HepG2 (cell line): ENCODE measurements around the gene DDTL. TPM values are rescaled to one million over a fixed set of nuclear protein-coding genes. Genes with fewer than 3 reads are reported as not detected.
"Not testable (repeated sequence)": the region's sequence is repeated elsewhere in the genome, so short reads cannot be mapped to it uniquely, and the experiment has no call there.

Source experiments
- ATAC-seq: fragments of 200-7000 bp; cut with Tn5 transposase; 3 replicates; pipeline ENCODE4 v1.9.1; 2020; ENCODE audit warnings: mild to moderate bottlenecking, moderate library complexity
- BruUV-seq: library from RNA; stranded (reverse); fragments of 400-500 nt; replicated peaks from 2 replicates; lab custom pipeline; 2021; lab: Mats Ljungman, UMichigan
- CTCF ChIA-PET: fragments of 300-600 bp; formaldehyde crosslinking; extraction: SDS; loops from one replicate; lab custom pipeline; 2021; ENCODE audit warnings: low total read pairs, inconsistent platforms, low intra/inter-chr PET ratio; lab: Yijun Ruan, JAX
- POLR2A ChIA-PET: fragments of 350-600 bp; sonication (Branson Sonifier 250); formaldehyde crosslinking; loops from one replicate; lab custom pipeline; 2020; ENCODE audit warnings: antibody characterized with exemption, inconsistent platforms; lab: Yijun Ruan, JAX
- DNase-seq: peaks from one replicate; pipeline ENCODE4 v3.0.0-alpha.2; 2015; ENCODE audit warnings: low spot score
- FAIRE-seq: peaks from 3 replicates; lab custom pipeline; 2011; peaks lifted over from hg19 to GRCh38; lab: Jason Lieb, UNC
- H2AFZ ChIP-seq: one replicate; pipeline ENCODE4 v1.6.1; 2011; ENCODE audit warnings: low read length, inconsistent platforms
- H3K27ac ChIP-seq: fragments of 300-600 bp; 3 replicates; pipeline ENCODE4 v1.8.0; 2011; ENCODE audit warnings: mixed run types, mild to moderate bottlenecking, mixed read lengths, low read length, inconsistent platforms; ENCODE audit not compliant: insufficient read depth; ENCODE audit errors: extremely low read length
- H3K27me3 ChIP-seq, 2 experiments: fragments of 200-600 bp in 1 of 2; 2 replicates in 1 of 2; 3 replicates in 1 of 2; pipeline versions ENCODE4 v1.6.0 to v1.8.0; 2011; ENCODE audit warnings: low read length in 2 of 2, mild to moderate bottlenecking in 2 of 2, moderate library complexity in 2 of 2, inconsistent platforms in 1 of 2; ENCODE audit not compliant: insufficient read depth in 2 of 2, control insufficient read depth in 1 of 2
- H3K36me3 ChIP-seq, 2 experiments: fragments of 200-600 bp in 1 of 2; replicated peaks in 1 of 2; 2 replicates in 1 of 2; 3 replicates in 1 of 2; pipeline versions ENCODE4 v1.5.1 to v1.8.0; 2011; ENCODE audit warnings: low read length in 2 of 2, inconsistent platforms in 1 of 2; ENCODE audit not compliant: insufficient read depth in 2 of 2, control insufficient read depth in 1 of 2
- H3K4me1 ChIP-seq: 2 replicates; pipeline ENCODE4 v1.5.1; 2012; ENCODE audit warnings: low read length, inconsistent platforms; ENCODE audit not compliant: insufficient read depth
- H3K4me2 ChIP-seq: 2 replicates; pipeline ENCODE4 v1.6.0; 2011; ENCODE audit warnings: low read depth, low read length, inconsistent platforms
- H3K4me3 ChIP-seq, 3 experiments: fragments of 200-600 bp in 1 of 3; sonication (generic), shearing (Covaris generic) in 1 of 3; replicated peaks in 1 of 3; 2 replicates each; pipeline ENCODE4 v1.5.1; 2011 to 2016; ENCODE audit warnings: low read length in 3 of 3, inconsistent platforms in 2 of 3, low read depth in 2 of 3, mild to moderate bottlenecking in 2 of 3, control low read depth in 1 of 3, mixed read lengths in 1 of 3; ENCODE audit not compliant: insufficient read depth in 1 of 3
- H3K79me2 ChIP-seq: one replicate; pipeline ENCODE4 v1.6.1; 2011; ENCODE audit warnings: low read length, inconsistent platforms; ENCODE audit not compliant: insufficient read depth
- H3K9ac ChIP-seq: 2 replicates; pipeline ENCODE4 v1.6.0; 2011; ENCODE audit warnings: mild to moderate bottlenecking, low read depth, low read length, inconsistent platforms; ENCODE audit not compliant: insufficient read depth
- H3K9me3 ChIP-seq: 2 replicates; pipeline ENCODE4 v1.5.1; 2012; ENCODE audit warnings: mild to moderate bottlenecking, low read length
- H4K20me1 ChIP-seq: 2 replicates; pipeline ENCODE4 v1.6.0; 2011; ENCODE audit warnings: inconsistent platforms, mild to moderate bottlenecking, low read length, moderate library complexity; ENCODE audit not compliant: insufficient read depth
- CBFB ChIP-seq: sonication (generic); formaldehyde crosslinking; IDR thresholded peaks from 2 replicates; pipeline ENCODE4 v1.4.0; 2020; ENCODE audit warnings: missing genetic modification reagents
- E2F1 ChIP-seq: sonication (generic); formaldehyde crosslinking; IDR thresholded peaks from 2 replicates; pipeline ENCODE4 v1.5.0; 2020; ENCODE audit warnings: missing genetic modification reagents
- PHF21A ChIP-seq: sonication (generic); formaldehyde crosslinking; IDR thresholded peaks from 2 replicates; pipeline ENCODE4 v1.5.0; 2020; ENCODE audit warnings: mild to moderate bottlenecking, missing genetic modification reagents
- ZGPAT ChIP-seq: IDR thresholded peaks from 2 replicates; pipeline ENCODE4 v1.6.1; 2016; ENCODE audit warnings: mild to moderate bottlenecking
- ZNF788 ChIP-seq: sonication (generic); formaldehyde crosslinking; IDR thresholded peaks from 2 replicates; pipeline ENCODE4 v1.5.0; 2020; ENCODE audit warnings: mild to moderate bottlenecking, missing genetic modification reagents, borderline replicate concordance
- WGBS: methylation state at CpG from one replicate; pipeline ENCODE4 v1.1.6; 2017; ENCODE audit warnings: low lambda C conversion rate; 5-methylcytosine and 5-hydroxymethylcytosine counted together
- in situ Hi-C: cut with HindIII; loops from 2 replicates; pipeline ENCODE4 v1.10.0; 2017; ENCODE audit warnings: low pct_unique_long_range_greater_than_20kb; ENCODE audit not compliant: extremely low pct_ligation_motif_present
- intact Hi-C: fragments of 100-400 bp; cut with micrococcal nuclease; formaldehyde crosslinking; loops from one replicate; pipeline ENCODE4 v1.10.0; 2022; ENCODE audit not compliant: unreplicated experiment
- polyA plus RNA-seq, 8 experiments: library from polyadenylated mRNA; depleted of rRNA in 3 of 8; stranded (reverse) in 7 of 8; unstranded in 1 of 8; fragments of >200 nt; fragmentation: Illumina TruSeq in 4 of 8; extraction: Trizol in 4 of 8; gene quantifications; 2 replicates each; pipeline versions ENCODE4 v1.2.1 to v1.2.3, GENCODE V29; 2011 to 2016; ENCODE audit warnings: low read depth in 4 of 8, missing spikeins in 1 of 8, mixed read lengths in 1 of 8; ENCODE audit not compliant: insufficient read depth in 1 of 8
- total RNA-seq, 5 experiments: library from RNA; depleted of rRNA; stranded (reverse); fragments of >200 nt; fragmentation: Illumina TruSeq; extraction: Trizol; gene quantifications; 2 replicates each; pipeline ENCODE4 v1.2.3, GENCODE V29; 2016; ENCODE audit warnings: low read depth in 1 of 5

The DDTL gene
- total and polyA plus RNA-seq, 2 of the 13 experiments (the other 11 are each of a cell fraction or from before 2014, with no cell fraction given) = 0.31 TPM; not detected in 1

GRCh38 chr22:23939017-23939357 is 27.7 kb upstream of the DDTL start:
- intact Hi-C loops (no loop called here), in situ Hi-C loops (loop anchor here (5.0 kb wide), 1 partner anchor 68 kb away; the partner anchor contains the start of gene GSTT4)
- Histone ChIP-seq H3K9ac (no peak overlapping the region), H3K4me1 (peaks cover 18% of the 10 kb centered on the region), H3K4me3 (no peak overlapping the region), H3K4me2 (peak overlapping the region; percentile 44; the same call in 1 of the 2 replicates), H4K20me1 (no peaks in the 10 kb centered on the region), H3K36me3 (no peaks in the 10 kb centered on the region), H3K27ac (no peak overlapping the region), H2AFZ (no peak overlapping the region), H3K79me2 (no peaks in the 10 kb centered on the region), H3K9me3 (no peaks in the 10 kb centered on the region), H3K27me3 (no peaks in the 10 kb centered on the region)
- TF ChIP-seq CBFB (CRISPR knock-in tag) (peak; percentile 52; the same call in 1 of the 2 replicates), PHF21A (CRISPR knock-in tag) (0 out of 2 replicates have a peak, but pooled peaks have one; percentile 4), ZGPAT (CRISPR knock-in tag) (no peak), ZNF788 (CRISPR knock-in tag) (peak; percentile 25; the same call in 1 of the 2 replicates), E2F1 (CRISPR knock-in tag) (no peak)
- DNase-seq (no peak), FAIRE-seq (no peak), ATAC-seq (peak; percentile 58)
- 24% methylated on average over 3 of the region's 3 CpGs for WGBS
- ChIA-PET POLR2A (interaction anchor here (1.0 kb wide), 2 partner anchors 58 to 242 kb away, joined by 3 to 5 read pairs; no protein-coding TSS in a partner anchor), CTCF (no interaction called here)
- BruUV-seq = no TSS peak

- WGBS = 17% methylated on average over 3 of the region's 14 CpGs
- CTCF ChIA-PET, H3K9me3 ChIP-seq, intact Hi-C loops, H3K9ac ChIP-seq, H3K27me3 ChIP-seq, H2AFZ ChIP-seq, H3K4me2 ChIP-seq, FAIRE-seq, H3K27ac ChIP-seq, DNase-seq, in situ Hi-C loops, POLR2A ChIA-PET, H3K36me3 ChIP-seq, H3K79me2 ChIP-seq, H3K4me3 ChIP-seq, H4K20me1 ChIP-seq, BruUV-seq: not testable (repeated sequence)
- ATAC-seq = peak; percentile 32; the same call in 1 of the 3 replicates
- H3K4me1 ChIP-seq = peaks cover 18% of the 10 kb centered on the region
Measured at GRCh38 chr22:23940166-23940565, 26.5 kb upstream of the DDTL start.

- not testable (repeated sequence) for ATAC-seq
- WGBS = no CpG with 5 or more reads among the region's 3 CpGs
Measured at GRCh38 chr22:23947391-23947790, 19.3 kb upstream of the DDTL start.

More at GRCh38 chr22:23947391-23947790, 19.3 kb upstream of the DDTL start:
- H3K4me1 ChIP-seq, H3K36me3 ChIP-seq, DNase-seq, FAIRE-seq, in situ Hi-C loops, H3K9me3 ChIP-seq, H3K4me2 ChIP-seq, POLR2A ChIA-PET, H4K20me1 ChIP-seq, H3K4me3 ChIP-seq, H3K27ac ChIP-seq, H3K79me2 ChIP-seq, H3K27me3 ChIP-seq, CTCF ChIA-PET, intact Hi-C loops, H2AFZ ChIP-seq, BruUV-seq, H3K9ac ChIP-seq: not testable (repeated sequence)
